T47D (cell line): ENCODE results near the gene RIMOC1.

ENCODE experiments used
- DNase-seq, 2 experiments: peaks; one replicate each; pipeline versions ENCODE4 v3.0.0 to v3.0.0-alpha.2; 2011 to 2012; ENCODE audit warnings: low read depth in 1 of 2, low spot score in 1 of 2
- JUND ChIP-seq: IDR thresholded peaks from 2 replicates; pipeline ENCODE4 v1.6.1; 2012; ENCODE audit warnings: low read depth
- in situ Hi-C: cut with HindIII; loops from 2 replicates; pipeline ENCODE4 v1.10.0; 2016; ENCODE audit warnings: low sequenced_read_pairs, low pct_unique_long_range_greater_than_20kb

RIMOC1 gene

GRCh38 chr5:41951224-41951623 lies 47.1 kb downstream of the RIMOC1 start:
- no peak for DNase-seq
- no peak for TF ChIP-seq JUND
- in situ Hi-C loops = no loop called here
